Measurements from ENCODE around the gene GNAQ.

GNAQ gene

DNA sequence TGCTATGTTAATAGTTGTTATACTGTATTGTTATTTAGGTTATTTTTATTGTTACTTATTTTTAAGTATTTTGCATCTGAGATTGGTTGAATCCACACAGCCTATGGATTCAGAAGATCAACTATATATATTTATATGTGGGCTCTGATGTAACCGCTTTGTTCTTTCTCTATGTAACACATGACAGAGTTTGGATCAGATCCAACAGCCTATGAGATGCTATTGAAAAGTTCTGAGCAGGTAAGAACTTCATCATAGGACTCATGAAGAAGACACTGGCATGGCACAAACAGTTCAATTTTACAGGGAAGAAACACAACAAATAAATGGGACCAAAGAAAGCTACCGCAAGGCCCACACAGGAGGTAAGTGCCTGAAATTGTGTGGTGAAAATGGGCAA, 93.4 kb downstream of the GNAQ start:
- Histone ChIP-seq H3K36me3 (ENCODE audit: control insufficient read depth, low read length) (no peaks in the 10 kb centered on the region), H3K27me3 (ENCODE audit: control insufficient read depth, low read length) (no peaks in the 10 kb centered on the region), H3K4me1 (ENCODE audit: control insufficient read depth, low read length) (peaks cover 12% of the 10 kb centered on the region), H3K4me3 (ENCODE audit: low read length) (no peak overlapping the region), H3F3A (ENCODE audit: control insufficient read depth, insufficient read depth) (no peaks in the 10 kb centered on the region), H3K79me2 (ENCODE audit: control insufficient read depth, low read length) (no peaks in the 10 kb centered on the region), H3K4me2 (ENCODE audit: low read length) (no peak overlapping the region), H3K9me3 (ENCODE audit: control insufficient read depth, insufficient read depth, low read length) (no peaks in the 10 kb centered on the region), H3K27ac (ENCODE audit: low read depth, low read length) (no peak overlapping the region), H4K20me1 (ENCODE audit: control insufficient read depth, insufficient read depth, low read depth, low read length) (no peaks in the 10 kb centered on the region), H3K9me2 (replicated peaks; ENCODE audit: control insufficient read depth, low read length) (no peaks in the 10 kb centered on the region)
- no peak for TF ChIP-seq EZH2phosphoT487 (IDR thresholded peaks at IDR 0.05; ENCODE audit: borderline replicate concordance, low read length)
- no peak for TF ChIP-seq CTCF (IDR thresholded peaks at IDR 0.05; ENCODE audit: low read depth, low read length, poor library complexity, severe bottlenecking)

- no peaks in the 10 kb centered on the region for H3K36me3 ChIP-seq (ENCODE audit: control insufficient read depth, low read length)
- H3K9me3 ChIP-seq (ENCODE audit: control insufficient read depth, insufficient read depth, low read length), result no peaks in the 10 kb centered on the region
- H4K20me1 ChIP-seq (ENCODE audit: control insufficient read depth, insufficient read depth, low read depth, low read length), result no peaks in the 10 kb centered on the region
- TF ChIP-seq CTCF (IDR thresholded peaks at IDR 0.05; ENCODE audit: low read depth, low read length, poor library complexity, severe bottlenecking), result no peak
- TF ChIP-seq EZH2phosphoT487 (IDR thresholded peaks at IDR 0.05; ENCODE audit: borderline replicate concordance, low read length), result no peak
- H3K9me2 ChIP-seq (replicated peaks; ENCODE audit: control insufficient read depth, low read length), result no peaks in the 10 kb centered on the region
- H3K4me2 ChIP-seq (ENCODE audit: low read length), result no peak overlapping the region
- H3K27me3 ChIP-seq (ENCODE audit: control insufficient read depth, low read length), result no peaks in the 10 kb centered on the region
- H3K4me1 ChIP-seq (ENCODE audit: control insufficient read depth, low read length), result peaks cover 12% of the 10 kb centered on the region
- no peaks in the 10 kb centered on the region for H3F3A ChIP-seq (ENCODE audit: control insufficient read depth, insufficient read depth)
- H3K27ac ChIP-seq (ENCODE audit: low read depth, low read length), result no peak overlapping the region
- H3K4me3 ChIP-seq (ENCODE audit: low read length), result no peak overlapping the region
- H3K79me2 ChIP-seq (ENCODE audit: control insufficient read depth, low read length), result no peaks in the 10 kb centered on the region
Measured at GRCh38 chr9:77935974-77936373, 95.6 kb downstream of the GNAQ start.

GRCh38 chr9:77935211-77935610, 96.4 kb downstream of the GNAQ start:
- no peak overlapping the region for H3K4me3 ChIP-seq (ENCODE audit: low read length)
- TF ChIP-seq CTCF (IDR thresholded peaks at IDR 0.05; ENCODE audit: low read depth, low read length, poor library complexity, severe bottlenecking) (no peak), EZH2phosphoT487 (IDR thresholded peaks at IDR 0.05; ENCODE audit: borderline replicate concordance, low read length) (no peak)
- no peak overlapping the region for H3K4me2 ChIP-seq (ENCODE audit: low read length)
- H3K27ac ChIP-seq (ENCODE audit: low read depth, low read length), result no peak overlapping the region
- no peaks in the 10 kb centered on the region for H3K36me3 ChIP-seq (ENCODE audit: control insufficient read depth, low read length)
- no peaks in the 10 kb centered on the region for H4K20me1 ChIP-seq (ENCODE audit: control insufficient read depth, insufficient read depth, low read depth, low read length)
- H3K79me2 ChIP-seq (ENCODE audit: control insufficient read depth, low read length), result no peaks in the 10 kb centered on the region
- H3K9me2 ChIP-seq (replicated peaks; ENCODE audit: control insufficient read depth, low read length), result no peaks in the 10 kb centered on the region
- no peaks in the 10 kb centered on the region for H3K27me3 ChIP-seq (ENCODE audit: control insufficient read depth, low read length)
- H3K4me1 ChIP-seq (ENCODE audit: control insufficient read depth, low read length), result peaks cover 12% of the 10 kb centered on the region
- H3K9me3 ChIP-seq (ENCODE audit: control insufficient read depth, insufficient read depth, low read length), result no peaks in the 10 kb centered on the region
- H3F3A ChIP-seq (ENCODE audit: control insufficient read depth, insufficient read depth), result no peaks in the 10 kb centered on the region

DNA sequence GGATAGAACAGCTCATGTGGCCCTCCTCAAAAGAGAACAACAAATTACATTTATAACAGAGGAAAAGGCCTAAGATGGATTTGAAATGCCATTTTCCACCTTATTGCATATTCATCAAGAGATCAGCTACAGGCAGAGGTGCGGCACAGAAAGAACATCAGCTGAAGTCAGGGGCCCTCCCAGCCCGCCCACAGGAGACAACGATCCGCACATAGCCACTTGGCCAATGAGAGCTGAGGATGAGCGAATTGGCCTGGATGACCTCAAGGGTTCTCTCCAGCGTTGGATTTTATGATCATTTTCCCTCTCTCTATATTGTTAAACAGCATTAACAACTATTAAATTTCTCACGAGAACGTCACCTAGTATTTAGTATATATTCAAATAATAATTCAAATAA, 97.6 kb downstream of the GNAQ start:
- H4K20me1 ChIP-seq (ENCODE audit: control insufficient read depth, insufficient read depth, low read depth, low read length), result no peaks in the 10 kb centered on the region
- H3K36me3 ChIP-seq (ENCODE audit: control insufficient read depth, low read length), result no peaks in the 10 kb centered on the region
- no peaks in the 10 kb centered on the region for H3K79me2 ChIP-seq (ENCODE audit: control insufficient read depth, low read length)
- H3K4me2 ChIP-seq (ENCODE audit: low read length), result no peak overlapping the region
- no peak overlapping the region for H3K4me3 ChIP-seq (ENCODE audit: low read length)
- no peaks in the 10 kb centered on the region for H3K27me3 ChIP-seq (ENCODE audit: control insufficient read depth, low read length)
- H3K9me3 ChIP-seq (ENCODE audit: control insufficient read depth, insufficient read depth, low read length), result no peaks in the 10 kb centered on the region
- no peak overlapping the region for H3K27ac ChIP-seq (ENCODE audit: low read depth, low read length)
- H3F3A ChIP-seq (ENCODE audit: control insufficient read depth, insufficient read depth), result no peaks in the 10 kb centered on the region
- TF ChIP-seq EZH2phosphoT487 (IDR thresholded peaks at IDR 0.05; ENCODE audit: borderline replicate concordance, low read length) (no peak), CTCF (IDR thresholded peaks at IDR 0.05; ENCODE audit: low read depth, low read length, poor library complexity, severe bottlenecking) (no peak)
- peaks cover 12% of the 10 kb centered on the region for H3K4me1 ChIP-seq (ENCODE audit: control insufficient read depth, low read length)
- H3K9me2 ChIP-seq (replicated peaks; ENCODE audit: control insufficient read depth, low read length), result no peaks in the 10 kb centered on the region

All from DOHH2 (cell line).